HEK293T (cell line): ENCODE data around the gene PI16.

Source experiments
- ARNT ChIP-seq: fragments of 450-650 bp; IDR thresholded peaks from 2 replicates; pipeline ENCODE4 v1.6.1; 2017; ENCODE audit warnings: mild to moderate bottlenecking
- BHLHE40 ChIP-seq: fragments of 450-650 bp; IDR thresholded peaks from 2 replicates; pipeline ENCODE4 v1.6.1; 2016; ENCODE audit warnings: mild to moderate bottlenecking, moderate library complexity, borderline replicate concordance
- CTBP1 ChIP-seq: fragments of 450-650 bp; IDR thresholded peaks from 2 replicates; pipeline ENCODE4 v1.6.1; 2016; ENCODE audit warnings: borderline replicate concordance
- FOXA1 ChIP-seq: fragments of 450-650 bp; IDR thresholded peaks from 2 replicates; pipeline ENCODE4 v1.6.1; 2016; ENCODE audit warnings: mild to moderate bottlenecking
- FOXK2 ChIP-seq: fragments of 450-650 bp; IDR thresholded peaks from 2 replicates; pipeline ENCODE4 v1.6.1; 2016; ENCODE audit warnings: mild to moderate bottlenecking
- FOXM1 ChIP-seq: fragments of 450-650 bp; IDR thresholded peaks from 2 replicates; pipeline ENCODE4 v1.6.1; 2017; ENCODE audit warnings: mild to moderate bottlenecking, borderline replicate concordance
- HDGF ChIP-seq: fragments of 450-650 bp; IDR thresholded peaks from 2 replicates; pipeline ENCODE4 v1.6.1; 2017; ENCODE audit warnings: antibody characterized with exemption, borderline replicate concordance
- NFRKB ChIP-seq: fragments of 450-650 bp; IDR thresholded peaks from 2 replicates; pipeline ENCODE4 v1.6.1; 2016; ENCODE audit warnings: mild to moderate bottlenecking, moderate library complexity
- PKNOX1 ChIP-seq: fragments of 450-650 bp; IDR thresholded peaks from 2 replicates; pipeline ENCODE4 v1.6.1; 2016
- SP1 ChIP-seq: fragments of 450-650 bp; IDR thresholded peaks from 2 replicates; pipeline ENCODE4 v1.6.1; 2017
- SUZ12 ChIP-seq: fragments of 450-650 bp; IDR thresholded peaks from 2 replicates; pipeline ENCODE4 v1.6.1; 2016; ENCODE audit warnings: mild to moderate bottlenecking
- TARDBP ChIP-seq: fragments of 450-650 bp; IDR thresholded peaks from 2 replicates; pipeline ENCODE4 v1.6.1; 2016
- ZNF384 ChIP-seq: fragments of 450-650 bp; IDR thresholded peaks from 2 replicates; pipeline ENCODE4 v1.6.1; 2016

GRCh38 chr6:37007340-37008043, 53.0 kb downstream of the PI16 start:
- TF ChIP-seq PKNOX1: no peak
- no peak for TF ChIP-seq FOXA1
- no peak for TF ChIP-seq SUZ12
- TF ChIP-seq BHLHE40: no peak
- no peak for TF ChIP-seq FOXM1
- TF ChIP-seq HDGF: no peak
- no peak for TF ChIP-seq NFRKB
- no peak for TF ChIP-seq CTBP1
- TF ChIP-seq ZNF384: no peak
- no peak for TF ChIP-seq FOXK2
- no peak for TF ChIP-seq TARDBP
- TF ChIP-seq ARNT: no peak
- no peak for TF ChIP-seq SP1
